Activated T-cell treated with anti-CD3 and anti-CD28 coated beads, Interleukin-2, amount 50 U/mL, for 24 hours (primary cell): ENCODE results near the gene SF3A1.
A peak's percentile ranks its signal among the peaks of the same experiment; 100 is the strongest.
"Not testable (repeated sequence)": the region's sequence is repeated elsewhere in the genome, so short reads cannot be mapped to it uniquely, and the experiment has no call there.

ENCODE experiments used
- DNase-seq: peaks from one replicate; pipeline ENCODE4 v3.0.0-alpha.2; 2020
- H3K27ac Mint-ChIP-seq: 2 replicates; pipeline ENCODE4 v1.8.0; 2020; ENCODE audit warnings: mild to moderate bottlenecking, mixed read lengths
- H3K27me3 Mint-ChIP-seq: 2 replicates; pipeline ENCODE4 v1.8.0; 2020; ENCODE audit warnings: mixed read lengths
- H3K36me3 Mint-ChIP-seq: 2 replicates; pipeline ENCODE4 v1.8.0; 2020; ENCODE audit warnings: low read depth, mixed read lengths
- H3K4me1 Mint-ChIP-seq: 2 replicates; pipeline ENCODE4 v1.8.0; 2020; ENCODE audit warnings: low read depth, mixed read lengths
- H3K4me3 Mint-ChIP-seq: 2 replicates; pipeline ENCODE4 v1.8.0; 2020; ENCODE audit warnings: mild to moderate bottlenecking, moderate library complexity, mixed read lengths
- H3K9me3 Mint-ChIP-seq: 2 replicates; pipeline ENCODE4 v1.8.0; 2020; ENCODE audit warnings: mixed read lengths

SF3A1 gene

DNA sequence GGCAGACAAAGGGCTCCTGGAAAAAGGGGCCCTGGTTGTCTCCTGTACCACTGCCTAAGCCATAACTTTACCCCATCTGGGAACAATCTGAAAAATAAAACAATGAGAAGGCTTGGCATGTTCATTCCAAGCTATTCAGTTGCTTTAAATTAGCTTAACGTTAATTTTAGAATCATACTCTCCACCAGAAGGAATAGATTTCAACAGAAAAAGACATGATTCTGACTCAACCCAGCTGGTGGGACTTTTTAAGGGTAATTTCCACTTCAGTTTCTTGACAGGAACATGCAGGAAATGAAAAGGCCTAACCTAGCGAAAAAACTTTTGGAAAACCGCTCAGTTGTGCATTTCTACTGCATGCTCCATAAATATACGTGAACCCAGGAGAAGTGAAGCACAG, 7.9 kb downstream of the SF3A1 start:
- H3K36me3 Mint-ChIP-seq, result peaks cover 97% of the 10 kb centered on the region
- H3K4me1 Mint-ChIP-seq, result peaks cover 84% of the 10 kb centered on the region
- no peaks in the 10 kb centered on the region for H3K27me3 Mint-ChIP-seq
- DNase-seq, result no peak
- H3K27ac Mint-ChIP-seq, result peak overlapping the region; percentile 83
- no peaks in the 10 kb centered on the region for H3K9me3 Mint-ChIP-seq
- H3K4me3 Mint-ChIP-seq, result peak overlapping the region; percentile 33

DNA sequence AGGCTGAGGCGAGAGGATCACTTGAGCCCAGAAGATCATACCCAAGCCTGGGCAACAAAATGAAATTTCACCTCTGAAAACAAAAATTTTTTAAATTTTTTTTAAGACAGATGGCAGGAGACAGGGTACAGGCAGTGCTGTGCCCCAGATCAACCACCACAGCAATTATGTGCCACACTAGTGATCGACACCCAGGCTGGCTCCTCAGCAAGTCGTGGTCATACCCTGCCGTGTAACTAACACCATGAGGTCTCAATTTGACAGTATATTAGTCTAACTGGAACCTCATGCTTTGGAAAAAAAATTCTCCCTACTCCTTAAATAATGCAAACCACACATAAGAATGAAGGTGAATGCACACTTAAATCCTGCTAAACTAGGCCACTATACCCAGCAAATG, 8.3 kb downstream of the SF3A1 start:
- Mint-ChIP-seq H3K4me1 (peaks cover 80% of the 10 kb centered on the region), H3K4me3 (peak overlapping the region; percentile 33), H3K27me3 (no peaks in the 10 kb centered on the region), H3K27ac (peak overlapping the region; percentile 83), H3K9me3 (no peaks in the 10 kb centered on the region), H3K36me3 (peaks cover 97% of the 10 kb centered on the region)
- DNase-seq, result no peak

DNA sequence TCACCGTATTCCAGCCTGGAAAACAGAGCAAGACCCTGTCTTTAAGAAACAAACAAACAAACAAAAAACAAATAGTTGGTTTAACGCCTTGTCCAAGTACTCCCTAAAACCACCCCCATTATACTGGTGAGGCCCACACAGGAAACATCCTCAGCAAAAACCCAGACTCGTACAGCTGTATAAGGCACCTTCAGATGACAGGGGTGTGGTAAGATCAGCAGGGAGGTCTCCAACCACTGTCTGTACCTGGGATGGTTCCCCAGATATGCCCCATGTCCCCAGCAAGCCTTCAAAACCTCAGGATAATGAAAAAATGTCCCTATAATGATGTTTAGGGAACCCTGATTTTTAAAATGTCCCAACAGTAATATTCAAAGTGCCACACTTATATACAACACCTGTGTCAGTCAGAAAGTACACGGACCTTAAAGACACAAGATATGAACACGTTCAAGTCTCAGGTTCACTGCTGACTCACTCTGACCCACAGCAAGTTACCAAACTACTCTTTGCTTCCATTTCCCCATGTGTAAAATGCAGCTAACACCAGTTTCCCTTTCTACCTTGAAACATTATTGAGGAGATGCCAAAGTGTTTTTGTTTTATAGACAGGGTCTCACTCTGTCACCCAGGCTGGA, 9.3 kb downstream of the SF3A1 start:
- Mint-ChIP-seq H3K4me1 (peaks cover 76% of the 10 kb centered on the region), H3K9me3 (no peaks in the 10 kb centered on the region), H3K27me3 (no peaks in the 10 kb centered on the region), H3K4me3 (peak overlapping the region; percentile 12), H3K36me3 (peaks cover 99% of the 10 kb centered on the region), H3K27ac (peak overlapping the region; percentile 83)
- DNase-seq, result no peak

DNA sequence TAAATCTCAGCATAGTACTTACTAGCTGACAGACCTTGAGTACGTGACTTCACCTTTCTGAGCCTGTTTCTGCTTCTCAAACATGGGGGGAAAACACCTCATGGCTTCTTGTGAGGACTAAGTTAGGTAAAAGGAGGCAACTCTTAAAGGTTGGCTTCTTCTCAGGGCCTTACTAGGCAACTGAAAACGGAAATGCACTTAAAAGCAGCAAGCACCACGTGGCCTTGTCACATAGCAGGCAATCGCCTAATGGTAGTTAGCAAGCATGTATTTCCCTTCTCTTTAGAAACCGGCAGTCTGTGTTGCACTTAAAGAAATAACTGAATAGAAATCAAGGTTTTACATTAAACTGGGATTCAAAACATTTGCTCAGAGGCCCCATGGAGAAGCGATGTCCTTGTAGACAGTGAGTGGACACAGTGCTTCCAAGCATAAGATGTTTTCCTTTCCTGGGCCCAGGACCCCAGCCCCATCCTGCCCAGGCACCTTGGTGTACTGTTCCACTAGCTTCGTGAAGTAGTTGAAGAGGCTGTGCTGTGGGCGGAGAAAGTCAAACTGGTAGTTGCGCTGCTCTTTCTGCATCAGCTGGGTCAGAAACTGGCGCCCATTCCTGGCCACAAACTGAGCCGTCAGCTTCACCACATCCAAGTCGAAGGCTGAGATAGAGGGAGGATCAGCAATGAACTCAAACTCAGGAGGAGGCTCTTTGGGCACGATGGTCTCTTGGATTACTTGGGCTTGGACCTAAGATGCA, 12.1 kb downstream of the SF3A1 start:
- H3K27ac Mint-ChIP-seq, result peak overlapping the region; percentile 91
- peak overlapping the region; percentile 15 for H3K4me3 Mint-ChIP-seq
- peaks cover 51% of the 10 kb centered on the region for H3K4me1 Mint-ChIP-seq
- H3K27me3 Mint-ChIP-seq, result no peaks in the 10 kb centered on the region
- H3K36me3 Mint-ChIP-seq, result peaks cover 99% of the 10 kb centered on the region
- H3K9me3 Mint-ChIP-seq, result no peaks in the 10 kb centered on the region
- DNase-seq, result no peak

DNA sequence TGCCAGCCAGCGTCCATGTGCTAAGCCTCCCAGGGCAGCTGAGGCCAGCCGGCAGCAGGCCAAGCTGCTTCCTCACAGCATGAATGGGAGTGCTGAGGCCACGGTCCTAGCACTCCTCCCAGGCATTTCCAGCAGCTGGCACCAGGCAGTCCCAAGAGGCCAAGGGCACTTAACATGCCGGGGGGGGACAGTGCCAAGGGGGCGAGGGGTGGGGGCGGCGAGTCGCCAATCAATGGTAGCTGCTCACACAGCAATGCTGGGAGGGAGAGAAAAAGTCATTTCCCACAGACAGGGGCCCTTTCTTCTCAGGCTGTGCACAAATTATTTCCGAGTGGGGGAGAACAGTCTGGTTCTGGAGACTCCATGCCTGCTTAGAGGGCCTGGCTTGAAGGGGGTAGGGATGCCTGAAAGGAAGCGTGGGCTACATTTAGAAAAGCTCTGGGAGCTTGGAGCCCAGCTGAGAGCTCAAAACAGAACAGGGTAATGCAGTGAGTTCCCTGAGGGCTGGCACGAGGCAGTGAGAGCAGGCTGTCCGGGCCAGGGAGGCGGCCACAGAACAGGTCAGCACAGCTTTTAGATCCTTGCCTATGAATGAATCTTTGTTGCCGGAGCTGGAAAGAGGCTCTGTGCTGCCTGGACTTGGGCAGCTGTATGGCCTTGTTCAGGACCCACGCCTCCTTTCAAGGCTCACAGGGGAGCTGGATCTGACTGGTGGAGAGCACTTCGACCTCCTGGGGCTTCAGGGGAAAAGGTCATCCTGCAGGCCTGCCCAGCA, 15.6 kb downstream of the SF3A1 start:
- Mint-ChIP-seq H3K27me3 (no peaks in the 10 kb centered on the region), H3K4me3 (no peak overlapping the region), H3K9me3 (no peaks in the 10 kb centered on the region), H3K36me3 (peaks cover 100% of the 10 kb centered on the region), H3K4me1 (peaks cover 21% of the 10 kb centered on the region), H3K27ac (peak overlapping the region; percentile 44)
- no peak for DNase-seq

DNA sequence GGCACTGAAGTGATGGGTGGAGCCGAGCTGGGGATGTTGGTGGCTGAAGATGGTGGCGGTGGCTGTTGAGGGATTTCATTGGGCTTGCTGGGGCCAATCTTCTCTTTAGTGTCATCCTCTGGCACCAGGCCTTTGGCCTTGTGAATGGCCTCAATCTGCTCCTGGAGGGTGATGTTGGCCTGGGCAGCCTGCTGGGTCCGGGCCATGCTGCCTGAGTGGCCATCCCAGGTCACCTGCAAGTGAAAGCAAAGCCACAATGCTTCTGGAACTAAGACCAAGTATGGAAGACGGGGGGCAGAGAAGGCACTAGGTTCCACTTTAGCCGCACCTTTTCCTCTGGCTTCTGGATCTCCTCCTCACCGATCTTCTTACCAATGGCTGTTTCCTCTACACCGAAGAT, 17.9 kb downstream of the SF3A1 start:
- Mint-ChIP-seq H3K27ac (peak overlapping the region; percentile 32), H3K4me3 (no peak overlapping the region), H3K36me3 (peaks cover 100% of the 10 kb centered on the region), H3K9me3 (no peaks in the 10 kb centered on the region), H3K4me1 (peaks cover 27% of the 10 kb centered on the region), H3K27me3 (no peaks in the 10 kb centered on the region)
- no peak for DNase-seq

DNA sequence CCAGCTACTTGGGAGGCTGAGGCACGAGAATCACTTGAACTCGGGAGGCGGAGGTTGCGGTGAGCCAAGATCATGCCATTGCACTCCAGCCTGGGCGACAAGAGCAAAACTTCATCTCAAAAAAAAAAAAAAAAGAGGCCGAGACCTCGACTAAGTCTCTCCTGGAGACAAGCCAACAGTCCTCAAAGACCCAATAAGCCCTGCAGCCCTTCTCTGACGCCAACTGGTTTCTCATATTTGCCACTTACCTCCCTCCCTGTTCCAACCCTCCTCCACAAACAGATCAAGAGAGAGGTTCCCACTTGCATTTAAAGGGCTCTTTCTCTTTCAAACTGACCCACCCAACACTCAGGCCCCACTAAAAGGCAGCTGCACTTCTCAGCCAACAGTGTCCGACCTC, 18.4 kb downstream of the SF3A1 start:
- H3K4me3 Mint-ChIP-seq, DNase-seq, H3K9me3 Mint-ChIP-seq, H3K27me3 Mint-ChIP-seq: not testable (repeated sequence)
- H3K4me1 Mint-ChIP-seq, result peaks cover 30% of the 10 kb centered on the region
- peak overlapping the region; percentile 30 for H3K27ac Mint-ChIP-seq
- H3K36me3 Mint-ChIP-seq, result peaks cover 100% of the 10 kb centered on the region

DNA sequence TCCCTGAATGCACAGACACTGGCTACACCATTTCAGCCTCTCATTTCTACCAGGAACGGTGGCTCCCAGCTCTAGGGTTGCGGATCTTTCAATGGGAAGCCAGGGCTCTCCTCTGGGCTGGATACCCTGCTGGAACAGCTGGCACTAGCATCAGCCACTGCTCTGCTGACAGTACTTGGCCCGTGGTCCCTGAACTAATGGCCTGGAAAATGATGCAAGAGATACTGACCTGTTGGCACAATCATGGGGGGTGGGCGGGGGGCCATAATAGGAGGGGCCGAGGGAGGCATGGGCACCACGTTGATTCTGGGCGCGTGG, 19.3 kb downstream of the SF3A1 start:
- peak overlapping the region; percentile 22 for H3K27ac Mint-ChIP-seq
- H3K9me3 Mint-ChIP-seq, result no peaks in the 10 kb centered on the region
- H3K4me3 Mint-ChIP-seq, result no peak overlapping the region
- no peaks in the 10 kb centered on the region for H3K27me3 Mint-ChIP-seq
- H3K4me1 Mint-ChIP-seq, result peaks cover 36% of the 10 kb centered on the region
- no peak for DNase-seq
- H3K36me3 Mint-ChIP-seq, result peaks cover 100% of the 10 kb centered on the region

DNA sequence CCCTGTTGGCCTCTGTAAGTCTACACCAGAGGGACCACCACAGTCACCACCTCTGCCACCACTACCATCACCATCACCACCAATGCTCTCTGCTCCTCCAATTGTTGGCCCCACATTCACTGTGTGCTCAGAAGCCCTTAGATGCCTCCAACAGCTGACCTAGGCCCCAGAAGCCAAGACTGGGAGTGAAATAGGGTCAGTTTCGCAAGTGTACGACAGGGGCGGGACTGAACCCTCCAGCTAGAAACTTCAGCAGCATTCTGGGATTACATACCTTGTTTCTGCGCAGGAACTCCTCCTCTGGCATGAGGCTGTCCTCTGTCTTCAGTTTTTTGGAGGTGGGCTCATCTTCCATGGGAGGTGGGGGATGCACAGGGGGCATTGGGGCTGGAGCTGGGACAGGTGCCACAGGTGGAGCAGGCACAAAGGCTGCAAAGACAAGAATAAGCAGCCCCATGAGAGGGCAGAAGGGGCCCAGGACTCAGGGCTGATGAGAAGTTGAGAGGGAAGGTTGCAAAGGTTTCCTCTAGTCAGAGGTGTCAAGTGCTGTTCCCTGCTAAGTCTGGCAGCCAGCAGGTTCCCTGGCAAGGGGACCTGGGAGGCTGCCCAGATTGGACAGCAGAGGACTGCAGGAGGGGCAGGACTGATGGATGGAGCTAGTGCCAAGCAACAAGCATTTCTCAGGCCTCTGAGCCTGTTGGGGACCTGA, 19.8 kb downstream of the SF3A1 start:
- Mint-ChIP-seq H3K27ac (peak overlapping the region; percentile 65), H3K4me3 (no peak overlapping the region), H3K27me3 (no peaks in the 10 kb centered on the region), H3K4me1 (peaks cover 40% of the 10 kb centered on the region), H3K9me3 (no peaks in the 10 kb centered on the region), H3K36me3 (peaks cover 99% of the 10 kb centered on the region)
- DNase-seq, result no peak

DNA sequence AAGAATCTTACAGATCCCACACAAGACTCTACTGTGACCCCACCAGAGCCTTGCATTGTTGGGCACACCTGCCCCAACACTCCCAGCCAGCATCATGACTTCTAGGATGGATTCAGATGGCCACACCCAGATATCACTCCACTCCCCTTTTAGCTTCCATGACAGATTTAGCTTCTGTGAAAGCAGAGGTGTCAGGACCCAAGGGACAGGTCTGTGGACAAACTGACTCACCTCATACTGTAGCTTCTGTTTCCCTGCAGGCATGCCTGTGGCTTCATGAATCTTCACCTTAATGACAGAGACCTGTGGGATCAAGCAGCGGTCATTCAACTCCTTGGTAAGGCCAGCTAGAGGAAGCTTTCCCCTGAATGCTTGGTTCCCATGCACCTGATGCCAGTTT, 21.5 kb downstream of the SF3A1 start:
- Mint-ChIP-seq H3K27me3 (no peaks in the 10 kb centered on the region), H3K4me1 (peaks cover 42% of the 10 kb centered on the region), H3K4me3 (no peak overlapping the region), H3K9me3 (no peaks in the 10 kb centered on the region), H3K27ac (peak overlapping the region; percentile 91), H3K36me3 (peaks cover 96% of the 10 kb centered on the region)
- DNase-seq, result no peak

DNA sequence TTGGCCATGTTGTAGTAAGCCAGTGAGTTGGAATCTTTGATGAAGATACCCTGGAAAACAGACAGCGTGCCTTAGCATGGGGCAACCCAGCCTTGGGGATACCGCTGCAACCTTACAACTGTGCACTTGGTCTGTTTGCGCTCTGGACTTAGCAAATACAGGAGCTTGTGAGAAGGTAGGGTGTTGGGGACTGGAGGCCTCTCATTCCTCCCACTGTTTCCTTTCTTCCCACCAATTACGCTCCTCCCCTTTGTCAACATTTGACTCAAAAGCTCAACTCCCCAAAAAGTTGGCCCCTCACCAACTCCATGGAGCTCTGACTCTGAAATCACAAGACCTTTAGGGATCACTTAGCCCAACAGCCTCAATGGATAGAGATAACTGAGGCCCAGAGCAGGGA, 22.0 kb downstream of the SF3A1 start:
- Mint-ChIP-seq H3K4me3 (no peak overlapping the region), H3K27ac (peak overlapping the region; percentile 91), H3K36me3 (peaks cover 96% of the 10 kb centered on the region)

DNA sequence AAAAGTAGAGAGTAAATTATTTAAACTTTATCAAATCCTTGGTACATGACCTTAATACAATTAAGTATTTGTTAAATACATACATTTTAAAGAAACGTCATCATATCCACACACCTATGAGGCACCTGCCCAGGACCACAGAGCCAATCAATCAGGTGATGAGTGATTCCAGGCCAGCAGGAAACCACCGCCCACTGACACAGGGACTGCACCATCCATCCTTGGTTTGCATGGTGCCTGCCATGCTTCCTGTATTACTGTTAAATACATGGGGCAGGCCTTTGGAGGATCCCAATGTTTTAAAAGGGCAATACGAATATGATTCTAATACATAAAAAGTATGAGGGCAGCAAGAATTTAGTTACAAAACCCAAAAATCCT, 23.0 kb downstream of the SF3A1 start:
- Mint-ChIP-seq H3K9me3 (no peaks in the 10 kb centered on the region), H3K27me3 (no peaks in the 10 kb centered on the region), H3K4me1 (peaks cover 42% of the 10 kb centered on the region), H3K4me3 (no peak overlapping the region), H3K36me3 (peaks cover 94% of the 10 kb centered on the region), H3K27ac (peak overlapping the region; percentile 91)
- DNase-seq, result no peak

More for the DNA sequence above, 22.0 kb downstream of the SF3A1 start:
- Mint-ChIP-seq H3K27me3 (no peaks in the 10 kb centered on the region), H3K4me1 (peaks cover 42% of the 10 kb centered on the region), H3K9me3 (no peaks in the 10 kb centered on the region)
- no peak for DNase-seq

DNA sequence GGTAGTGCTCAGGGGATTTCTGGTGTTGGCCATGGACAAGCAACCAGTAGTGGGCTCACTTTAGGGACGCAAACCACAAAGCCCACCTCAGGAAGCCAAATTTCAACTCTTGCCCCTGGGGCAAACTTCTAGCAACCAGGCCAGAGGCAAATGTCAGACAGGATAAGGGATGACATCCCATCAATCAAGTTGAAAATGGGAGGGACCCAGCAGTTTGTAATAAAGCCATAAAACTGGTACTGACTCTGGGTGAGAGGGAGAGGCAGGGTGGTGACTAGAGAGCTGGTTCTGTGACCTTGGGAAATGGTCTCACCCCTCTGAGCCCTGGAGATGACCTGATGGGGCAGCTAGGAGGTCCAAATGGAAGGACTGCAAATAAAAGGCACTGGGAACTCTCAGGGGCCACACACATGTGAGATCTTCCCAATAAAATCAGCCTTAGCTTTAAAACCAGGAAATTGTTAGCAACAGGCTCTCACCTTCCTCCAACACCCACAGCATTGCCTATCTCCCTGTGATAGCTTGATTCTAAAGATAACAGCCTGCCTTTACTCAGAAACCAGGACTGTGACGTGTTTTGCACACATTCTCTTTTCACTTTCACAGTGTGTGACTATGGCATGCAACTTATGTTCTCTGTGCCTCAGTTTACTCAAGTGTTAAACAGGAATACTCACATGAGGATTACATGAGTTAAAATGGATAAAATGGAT, 23.5 kb downstream of the SF3A1 start:
- H3K4me3 Mint-ChIP-seq, result no peak overlapping the region
- H3K36me3 Mint-ChIP-seq, result peaks cover 93% of the 10 kb centered on the region
- no peaks in the 10 kb centered on the region for H3K9me3 Mint-ChIP-seq
- peaks cover 42% of the 10 kb centered on the region for H3K4me1 Mint-ChIP-seq
- no peaks in the 10 kb centered on the region for H3K27me3 Mint-ChIP-seq
- DNase-seq, result no peak
- H3K27ac Mint-ChIP-seq, result peak overlapping the region; percentile 91

DNA sequence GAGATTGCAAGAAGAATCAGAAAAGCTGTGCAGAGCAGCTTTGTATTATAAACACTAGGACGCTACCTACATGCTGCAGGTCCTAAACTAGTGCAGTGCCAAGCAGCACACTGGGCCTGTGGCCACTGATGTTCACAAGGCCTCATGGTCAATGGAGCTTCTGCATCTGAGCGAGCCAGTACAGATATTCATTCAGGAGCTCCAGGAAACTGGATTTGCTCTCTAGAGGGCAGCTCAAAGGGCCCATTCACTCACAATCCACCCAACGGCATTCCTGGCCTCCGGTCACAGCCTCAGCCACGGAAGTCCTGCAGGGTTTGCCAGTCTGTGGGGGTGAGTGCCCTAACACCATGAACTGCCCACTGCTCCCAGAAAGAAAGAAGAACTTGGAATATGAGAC, 24.1 kb downstream of the SF3A1 start:
- DNase-seq, result no peak
- peaks cover 46% of the 10 kb centered on the region for H3K4me1 Mint-ChIP-seq
- no peak overlapping the region for H3K4me3 Mint-ChIP-seq
- no peaks in the 10 kb centered on the region for H3K27me3 Mint-ChIP-seq
- peak overlapping the region; percentile 91 for H3K27ac Mint-ChIP-seq
- H3K36me3 Mint-ChIP-seq, result peaks cover 87% of the 10 kb centered on the region
- no peaks in the 10 kb centered on the region for H3K9me3 Mint-ChIP-seq
